DMS153 (cell line): ENCODE results near the gene VPREB1.
"Not testable (repeated sequence)": the region's sequence is repeated elsewhere in the genome, so short reads cannot be mapped to it uniquely, and the experiment has no call there.

Source experiments
- DNase-seq: peaks from one replicate; lab custom pipeline; 2025; lab: John Stamatoyannopoulos, UW

The VPREB1 gene, protein sequence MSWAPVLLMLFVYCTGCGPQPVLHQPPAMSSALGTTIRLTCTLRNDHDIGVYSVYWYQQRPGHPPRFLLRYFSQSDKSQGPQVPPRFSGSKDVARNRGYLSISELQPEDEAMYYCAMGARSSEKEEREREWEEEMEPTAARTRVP

DNA sequence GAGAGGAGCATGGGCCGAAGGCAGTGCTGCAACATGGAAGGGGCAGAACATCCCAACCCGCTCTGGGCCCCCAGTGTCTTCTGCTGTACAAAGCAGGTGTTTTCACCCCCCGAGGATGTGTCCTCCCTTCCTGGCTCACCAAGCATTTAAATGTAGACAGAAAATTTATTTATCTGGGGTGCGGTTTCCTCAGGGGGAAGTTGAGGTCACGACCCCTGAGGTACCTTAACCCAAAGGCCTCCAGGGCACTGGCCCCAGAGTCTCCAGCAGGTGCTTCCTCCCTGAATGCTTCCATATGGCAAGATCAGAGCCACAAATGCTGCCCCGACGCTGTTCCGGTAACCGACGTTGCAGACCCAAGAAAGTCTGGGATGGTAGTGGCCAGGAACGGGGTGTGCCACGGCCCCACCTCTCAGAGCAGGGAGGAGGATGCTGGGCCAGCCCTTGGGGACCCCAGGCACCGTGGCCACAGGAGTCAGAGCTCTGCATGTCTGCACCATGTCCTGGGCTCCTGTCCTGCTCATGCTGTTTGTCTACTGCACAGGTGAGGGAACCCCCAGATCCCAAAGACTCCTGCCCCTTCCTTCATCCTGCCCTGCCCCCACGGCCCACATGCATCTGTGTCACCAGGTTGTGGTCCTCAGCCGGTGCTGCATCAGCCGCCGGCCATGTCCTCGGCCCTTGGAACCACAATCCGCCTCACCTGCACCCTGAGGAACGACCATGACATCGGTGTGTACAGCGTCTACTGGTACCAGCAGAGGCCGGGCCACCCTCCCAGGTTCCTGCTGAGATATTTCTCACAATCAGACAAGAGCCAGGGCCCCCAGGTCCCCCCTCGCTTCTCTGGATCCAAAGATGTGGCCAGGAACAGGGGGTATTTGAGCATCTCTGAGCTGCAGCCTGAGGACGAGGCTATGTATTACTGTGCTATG is at the start of gene VPREB1:
VPREB1 (plus strand) TSS at position 471 of the 935 bp plus-strand sequence; CDS start at position 499, 28 bp downstream.
- DNase-seq, result no peak

DNA sequence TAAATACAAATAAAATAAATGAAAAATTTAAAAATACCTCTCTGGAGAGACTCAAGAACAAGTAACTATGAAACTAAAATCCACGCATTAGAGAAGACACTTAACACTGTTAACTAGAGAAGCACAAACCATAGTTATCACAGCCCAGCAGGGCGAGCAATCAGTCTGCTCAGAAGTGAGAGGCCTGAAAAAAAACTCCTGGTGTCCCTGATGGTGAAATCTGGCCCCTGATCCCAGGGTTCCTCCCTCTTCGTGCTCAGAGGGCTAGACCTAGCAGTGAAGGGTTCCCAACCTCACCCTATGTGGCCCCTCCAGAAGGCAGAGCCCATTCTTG is 49.7 kb upstream of the VPREB1 start:
- no peak for DNase-seq

DNA sequence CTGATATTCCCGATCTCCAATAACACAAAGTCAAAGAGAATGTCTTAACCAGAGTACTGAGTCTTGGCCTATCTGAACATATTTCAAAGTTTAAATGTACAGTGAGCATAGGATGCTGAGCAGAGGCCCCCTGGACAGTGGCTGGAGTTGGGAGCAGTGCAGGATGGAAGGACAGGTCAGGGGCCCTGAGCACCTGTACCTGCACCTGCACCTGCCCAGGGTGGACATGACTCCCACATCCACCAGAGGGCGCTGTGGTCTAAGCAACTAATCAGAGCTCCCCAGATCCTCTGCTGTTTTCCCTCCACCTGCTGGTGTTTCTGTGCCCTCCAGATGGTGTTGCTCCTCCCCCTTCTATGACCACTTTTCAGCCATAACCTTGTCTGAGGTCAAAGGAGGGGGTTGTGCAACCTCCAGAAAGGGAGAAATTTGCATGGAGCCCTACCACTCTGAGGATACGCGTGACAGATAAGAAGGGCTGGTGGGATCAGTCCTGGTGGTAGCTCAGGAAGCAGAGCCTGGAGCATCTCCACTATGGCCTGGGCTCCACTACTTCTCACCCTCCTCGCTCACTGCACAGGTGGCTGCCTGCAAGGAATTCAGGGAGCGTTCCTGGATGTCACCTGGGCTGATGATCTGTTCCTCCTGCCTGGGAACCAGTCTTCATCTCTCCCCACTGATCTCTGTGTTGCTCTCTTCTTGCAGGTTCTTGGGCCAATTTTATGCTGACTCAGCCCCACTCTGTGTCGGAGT is 49.1 kb upstream of the VPREB1 start:
- DNase-seq, result peak; percentile 61

GRCh38 chr22:22196018-22196533 is 48.5 kb upstream of the VPREB1 start:
- DNase-seq, result no peak

GRCh38 chr22:22196833-22197477 is 47.6 kb upstream of the VPREB1 start:
- no peak for DNase-seq

DNA sequence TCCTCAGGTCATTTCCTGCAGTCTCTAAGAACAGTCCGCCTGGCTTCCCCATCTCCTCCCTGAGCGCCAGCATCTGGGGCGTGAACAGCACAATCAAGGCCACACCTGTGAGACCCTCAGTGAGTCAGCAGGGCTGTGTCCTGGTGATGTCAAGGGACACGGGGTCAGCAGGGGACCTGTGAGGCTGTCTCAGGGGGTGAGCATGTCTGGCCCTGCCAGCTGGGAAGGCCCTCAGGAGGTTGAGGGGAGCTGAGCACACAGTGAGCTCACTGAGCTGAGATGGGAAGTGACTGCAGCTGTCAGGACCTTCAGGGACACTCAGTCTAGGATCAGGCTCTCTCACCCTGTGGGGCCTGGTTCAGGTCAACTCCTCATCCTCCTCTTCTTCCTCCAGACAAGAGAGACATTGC is 46.6 kb upstream of the VPREB1 start:
- no peak for DNase-seq

- DNase-seq, result no peak
These were observed 45.8 kb upstream of the VPREB1 start for GRCh38 chr22:22198751-22199150.

DNA sequence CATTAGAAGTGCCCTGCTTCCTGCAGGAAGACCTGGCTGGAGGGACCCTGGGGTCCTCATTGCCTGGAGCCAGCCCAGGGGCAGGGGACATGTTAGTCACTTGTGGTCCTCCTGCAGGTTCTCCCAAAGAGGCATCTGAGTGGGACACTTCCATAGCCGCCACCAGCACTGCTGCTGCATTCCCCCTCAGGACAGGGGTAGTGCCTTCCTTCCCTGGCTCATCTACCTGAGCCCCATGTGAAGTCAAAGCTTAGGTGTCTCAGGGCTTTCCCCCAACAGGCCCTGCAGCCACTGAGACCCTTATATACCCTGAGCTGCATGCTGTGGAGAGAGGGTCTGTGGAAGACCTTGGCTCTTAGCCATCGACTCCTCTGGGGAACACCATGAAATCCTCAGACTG is 45.0 kb upstream of the VPREB1 start:
- DNase-seq, result no peak

GRCh38 chr22:22200569-22201184 is 43.9 kb upstream of the VPREB1 start:
- DNase-seq, result no peak

- DNase-seq, result no peak
These were observed 43.2 kb upstream of the VPREB1 start for GRCh38 chr22:22201185-22201929.

GRCh38 chr22:22201930-22202343 is 42.6 kb upstream of the VPREB1 start:
- DNase-seq, result no peak

GRCh38 chr22:22203048-22203971 is 41.3 kb upstream of the VPREB1 start:
- no peak for DNase-seq

- DNase-seq, result peak; percentile 90
These were observed 36.6 kb upstream of the VPREB1 start for GRCh38 chr22:22207845-22208564.

GRCh38 chr22:22208652-22209051 is 35.9 kb upstream of the VPREB1 start:
- DNase-seq, result no peak

DNA sequence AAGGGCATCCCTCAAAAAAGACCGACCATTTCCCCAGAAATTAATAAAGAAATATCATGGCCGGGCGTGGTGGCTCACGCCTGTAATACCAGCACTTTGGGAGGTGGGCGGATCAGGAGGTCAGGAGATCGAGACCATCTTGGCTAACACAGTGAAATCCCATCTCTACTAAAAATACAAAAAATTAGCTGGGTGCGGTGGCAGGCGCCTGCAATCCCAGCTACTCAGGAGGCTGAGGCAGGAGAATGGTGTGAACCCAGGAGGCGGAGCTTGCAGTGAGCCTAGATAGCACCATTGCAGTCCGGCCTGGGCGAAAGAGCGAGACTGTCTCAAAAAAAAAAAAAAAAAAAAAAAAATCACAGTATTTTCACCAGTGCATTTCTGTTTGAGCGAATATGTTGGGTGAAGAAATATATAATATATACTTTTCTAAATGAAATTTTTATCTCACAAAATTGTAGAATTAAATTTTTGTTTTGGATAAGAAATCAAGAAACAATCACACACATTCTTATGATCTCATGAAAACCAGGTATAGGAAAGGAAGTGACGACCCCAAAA is 35.4 kb upstream of the VPREB1 start:
- DNase-seq, result not testable (repeated sequence)

DNA sequence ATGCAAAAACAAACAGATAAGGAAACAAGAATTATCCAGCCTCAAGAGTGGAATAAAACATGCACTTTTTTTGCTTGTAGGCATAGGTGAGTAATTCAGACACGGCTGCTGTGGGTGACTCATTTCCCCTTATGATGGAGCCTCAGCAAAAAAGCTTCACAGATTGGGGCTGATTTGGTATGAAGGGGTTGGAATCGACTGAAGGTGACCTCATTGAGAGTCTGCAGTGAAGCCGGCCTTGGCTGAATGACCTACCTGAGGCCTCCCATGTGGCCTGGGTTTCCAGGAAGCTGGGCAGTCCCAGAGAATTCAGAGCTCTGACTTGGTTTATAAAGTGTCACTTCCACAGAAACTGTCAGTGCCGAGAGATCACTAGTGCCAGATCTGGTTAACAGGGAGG is 34.2 kb upstream of the VPREB1 start:
- DNase-seq, result no peak

GRCh38 chr22:22210889-22211833 is 33.4 kb upstream of the VPREB1 start:
- no peak for DNase-seq

DNA sequence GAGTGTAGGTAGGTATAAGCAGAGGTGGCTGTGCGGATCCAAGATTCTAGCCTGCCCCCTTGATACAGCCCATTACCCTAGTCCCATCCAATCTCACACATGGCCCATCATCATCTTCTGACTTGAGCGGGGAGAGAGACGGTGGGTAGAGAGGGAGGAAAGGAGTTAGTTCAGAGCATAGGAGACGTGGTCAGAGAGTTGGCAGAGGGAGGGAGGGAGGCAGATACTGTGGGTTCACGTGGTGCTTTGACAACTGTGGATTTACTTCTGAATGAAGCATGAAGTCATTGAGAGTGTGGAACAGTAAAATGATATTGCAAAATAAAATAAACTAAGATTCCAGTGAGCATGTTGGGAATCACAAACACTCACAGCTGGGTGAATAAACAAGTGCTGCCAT is 31.4 kb upstream of the VPREB1 start:
- DNase-seq, result no peak
